Nephron progenitor cell (in vitro differentiated cells): ENCODE results near the gene MAN2A2.

Experiments used
- DNase-seq: peaks from one replicate; pipeline ENCODE4 v3.0.0; 2021
- H3K27ac Mint-ChIP-seq: 2 replicates; pipeline ENCODE4 v1.8.0; 2021; ENCODE audit warnings: mild to moderate bottlenecking, moderate library complexity, mixed read lengths
- H3K27me3 Mint-ChIP-seq: 2 replicates; pipeline ENCODE4 v1.8.0; 2021; ENCODE audit warnings: mild to moderate bottlenecking, low read depth, mixed read lengths; ENCODE audit not compliant: poor library complexity
- H3K36me3 Mint-ChIP-seq: 2 replicates; pipeline ENCODE4 v1.8.0; 2021; ENCODE audit warnings: low read depth, mixed read lengths
- H3K4me1 Mint-ChIP-seq: 2 replicates; pipeline ENCODE4 v1.8.0; 2021; ENCODE audit warnings: mixed read lengths
- H3K4me3 Mint-ChIP-seq: 2 replicates; pipeline ENCODE4 v1.8.0; 2021; ENCODE audit warnings: mild to moderate bottlenecking, moderate library complexity, mixed read lengths
- H3K9me3 Mint-ChIP-seq: 2 replicates; pipeline ENCODE4 v1.8.0; 2021; ENCODE audit warnings: mild to moderate bottlenecking, moderate library complexity, mixed read lengths
- TF ChIP-seq, protein P1 (sequence below): fragments of 200-600 bp; sonication (generic); IDR thresholded peaks from 2 replicates; pipeline ENCODE4 v1.5.0; 2021; ENCODE audit warnings: antibody characterized with exemption

MAN2A2 gene

DNA sequence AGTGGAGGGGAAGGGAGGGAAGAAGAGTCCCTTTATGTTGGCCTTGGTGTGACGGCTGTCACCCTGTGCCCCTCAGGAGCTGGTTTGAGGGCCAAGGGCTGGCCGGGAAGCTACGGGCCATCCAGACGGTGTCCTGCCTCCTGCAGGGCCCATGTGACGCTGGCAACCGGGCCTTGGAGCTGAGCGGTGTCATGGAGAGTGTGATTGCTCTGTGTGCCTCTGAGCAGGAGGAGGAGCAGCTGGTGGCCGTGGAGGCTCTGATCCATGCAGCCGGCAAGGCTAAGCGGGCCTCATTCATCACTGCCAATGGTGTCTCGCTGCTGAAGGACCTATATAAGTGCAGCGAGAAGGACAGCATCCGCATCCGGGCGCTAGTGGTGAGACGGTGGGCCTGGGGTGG, 43.4 kb downstream of the MAN2A2 start:
- DNase-seq, result no peak
- H3K4me3 Mint-ChIP-seq, result no peak overlapping the region
- TF ChIP-seq, protein P1, sequence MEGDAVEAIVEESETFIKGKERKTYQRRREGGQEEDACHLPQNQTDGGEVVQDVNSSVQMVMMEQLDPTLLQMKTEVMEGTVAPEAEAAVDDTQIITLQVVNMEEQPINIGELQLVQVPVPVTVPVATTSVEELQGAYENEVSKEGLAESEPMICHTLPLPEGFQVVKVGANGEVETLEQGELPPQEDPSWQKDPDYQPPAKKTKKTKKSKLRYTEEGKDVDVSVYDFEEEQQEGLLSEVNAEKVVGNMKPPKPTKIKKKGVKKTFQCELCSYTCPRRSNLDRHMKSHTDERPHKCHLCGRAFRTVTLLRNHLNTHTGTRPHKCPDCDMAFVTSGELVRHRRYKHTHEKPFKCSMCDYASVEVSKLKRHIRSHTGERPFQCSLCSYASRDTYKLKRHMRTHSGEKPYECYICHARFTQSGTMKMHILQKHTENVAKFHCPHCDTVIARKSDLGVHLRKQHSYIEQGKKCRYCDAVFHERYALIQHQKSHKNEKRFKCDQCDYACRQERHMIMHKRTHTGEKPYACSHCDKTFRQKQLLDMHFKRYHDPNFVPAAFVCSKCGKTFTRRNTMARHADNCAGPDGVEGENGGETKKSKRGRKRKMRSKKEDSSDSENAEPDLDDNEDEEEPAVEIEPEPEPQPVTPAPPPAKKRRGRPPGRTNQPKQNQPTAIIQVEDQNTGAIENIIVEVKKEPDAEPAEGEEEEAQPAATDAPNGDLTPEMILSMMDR, result no peak
- H3K27ac Mint-ChIP-seq, result no peak overlapping the region
- no peaks in the 10 kb centered on the region for H3K9me3 Mint-ChIP-seq
- no peaks in the 10 kb centered on the region for H3K4me1 Mint-ChIP-seq
- H3K36me3 Mint-ChIP-seq, result peaks cover 52% of the 10 kb centered on the region
- H3K27me3 Mint-ChIP-seq, result peaks cover 3% of the 10 kb centered on the region

- TF ChIP-seq, protein P1, result no peak
- Mint-ChIP-seq H3K4me1 (no peaks in the 10 kb centered on the region), H3K27ac (no peak overlapping the region), H3K4me3 (no peak overlapping the region), H3K36me3 (peaks cover 56% of the 10 kb centered on the region), H3K9me3 (no peaks in the 10 kb centered on the region), H3K27me3 (peaks cover 3% of the 10 kb centered on the region)
- DNase-seq, result no peak
These were observed 44.0 kb downstream of the MAN2A2 start for GRCh38 chr15:90946941-90947576.

- H3K27ac Mint-ChIP-seq, result no peak overlapping the region
- H3K4me1 Mint-ChIP-seq, result no peaks in the 10 kb centered on the region
These were observed 44.7 kb downstream of the MAN2A2 start for GRCh38 chr15:90947577-90948357.

DNA sequence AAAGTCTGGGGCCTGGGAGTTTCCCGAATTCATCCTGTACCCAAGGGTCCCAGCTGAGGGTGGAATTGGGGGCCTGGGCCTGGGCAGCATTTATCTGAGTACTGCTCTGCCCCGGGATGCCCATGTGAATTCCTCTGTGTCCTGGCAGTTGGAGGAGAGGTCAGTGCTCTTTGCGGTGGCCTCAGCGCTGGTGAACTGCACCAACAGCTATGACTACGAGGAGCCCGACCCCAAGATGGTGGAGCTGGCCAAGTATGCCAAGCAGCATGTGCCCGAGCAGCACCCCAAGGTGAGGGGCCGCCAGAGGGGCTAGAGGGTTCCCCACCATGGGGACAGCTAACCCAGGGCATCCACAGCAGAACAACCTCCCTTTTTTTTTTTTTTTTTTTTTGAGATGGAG, 45.4 kb downstream of the MAN2A2 start:
- peaks cover 59% of the 10 kb centered on the region for H3K36me3 Mint-ChIP-seq
- no peaks in the 10 kb centered on the region for H3K9me3 Mint-ChIP-seq
- H3K27ac Mint-ChIP-seq, result no peak overlapping the region
- TF ChIP-seq, protein P1, result no peak
- peaks cover 3% of the 10 kb centered on the region for H3K27me3 Mint-ChIP-seq
- no peak for DNase-seq
- H3K4me1 Mint-ChIP-seq, result no peaks in the 10 kb centered on the region
- no peak overlapping the region for H3K4me3 Mint-ChIP-seq

More at GRCh38 chr15:90947577-90948357, 44.7 kb downstream of the MAN2A2 start:
- H3K27me3 Mint-ChIP-seq, result peaks cover 3% of the 10 kb centered on the region
- H3K36me3 Mint-ChIP-seq, result peaks cover 58% of the 10 kb centered on the region
- H3K9me3 Mint-ChIP-seq, result no peaks in the 10 kb centered on the region
- DNase-seq, result no peak
- no peak overlapping the region for H3K4me3 Mint-ChIP-seq
- TF ChIP-seq, protein P1, result no peak

DNA sequence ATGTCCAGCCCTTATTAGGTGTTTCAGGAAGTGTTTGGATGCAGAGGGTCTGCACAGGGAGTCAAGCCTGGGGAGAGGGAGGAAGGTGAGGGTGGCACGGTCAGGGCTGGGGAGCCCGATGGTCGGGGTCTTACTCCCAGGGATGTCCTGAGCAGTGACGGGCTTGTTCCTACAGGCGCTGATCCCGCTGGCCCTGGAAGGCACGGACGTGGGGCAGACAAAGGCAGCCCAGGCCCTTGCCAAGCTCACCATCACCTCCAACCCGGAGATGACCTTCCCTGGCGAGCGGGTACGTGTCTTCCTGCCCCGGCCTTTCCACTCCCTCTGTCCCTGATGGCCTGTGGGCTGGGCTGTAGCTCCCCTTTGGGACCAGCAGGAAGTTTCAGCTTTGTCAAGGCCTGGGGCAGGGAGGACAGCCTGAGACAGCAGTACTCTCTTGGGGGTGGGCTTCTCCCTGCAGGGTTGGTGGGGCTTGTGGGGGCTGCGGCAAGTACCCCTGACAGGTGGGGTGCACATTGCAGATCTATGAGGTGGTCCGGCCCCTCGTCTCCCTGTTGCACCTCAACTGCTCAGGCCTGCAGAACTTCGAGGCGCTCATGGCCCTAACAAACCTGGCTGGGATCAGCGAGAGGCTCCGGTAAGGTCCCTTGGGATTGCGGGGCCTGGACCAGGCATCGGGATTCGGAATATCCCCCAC, 47.0 kb downstream of the MAN2A2 start:
- peaks cover 6% of the 10 kb centered on the region for H3K27me3 Mint-ChIP-seq
- no peak overlapping the region for H3K4me3 Mint-ChIP-seq
- peaks cover 57% of the 10 kb centered on the region for H3K36me3 Mint-ChIP-seq
- no peaks in the 10 kb centered on the region for H3K9me3 Mint-ChIP-seq
- TF ChIP-seq, protein P1, result no peak
- DNase-seq, result no peak
- H3K4me1 Mint-ChIP-seq, result no peaks in the 10 kb centered on the region
- H3K27ac Mint-ChIP-seq, result no peak overlapping the region
